ENCODE data around the gene PRR35. TPM values are rescaled to one million over a fixed set of nuclear protein-coding genes. Genes with fewer than 3 reads are reported as not detected.

The PRR35 gene
- total RNA-seq, 1 experiment from 2014 or later: 0.06 TPM

- DNase-seq (ENCODE audit: low read depth): no peak
Measured at GRCh38 chr16:578232-578869, 18.2 kb downstream of the PRR35 start.

GRCh38 chr16:578870-579405 lies 18.7 kb downstream of the PRR35 start:
- DNase-seq (ENCODE audit: low read depth): no peak

GRCh38 chr16:580141-580945 lies 20.1 kb downstream of the PRR35 start:
- no peak for DNase-seq (ENCODE audit: low read depth)

GRCh38 chr16:580946-581498 lies 20.8 kb downstream of the PRR35 start:
- no peak for DNase-seq (ENCODE audit: low read depth)

GRCh38 chr16:582218-582613 lies 22.0 kb downstream of the PRR35 start:
- DNase-seq (ENCODE audit: low read depth): no peak

GRCh38 chr16:582614-583331 lies 22.6 kb downstream of the PRR35 start:
- no peak for DNase-seq (ENCODE audit: low read depth)

- no peak for DNase-seq (ENCODE audit: low read depth)
Measured at GRCh38 chr16:583470-583814, 23.2 kb downstream of the PRR35 start.

- DNase-seq (ENCODE audit: low read depth): no peak
Measured at GRCh38 chr16:583815-584591, 23.8 kb downstream of the PRR35 start.

GRCh38 chr16:585351-585750 lies 25.2 kb downstream of the PRR35 start:
- DNase-seq (ENCODE audit: low read depth): no peak

GRCh38 chr16:586047-586644 lies 26.0 kb downstream of the PRR35 start:
- peak; percentile 37 for DNase-seq (ENCODE audit: low read depth)

GRCh38 chr16:586645-587590 lies 26.7 kb downstream of the PRR35 start:
- no peak for DNase-seq (ENCODE audit: low read depth)

- DNase-seq (ENCODE audit: low read depth): peak; percentile 51
Measured at GRCh38 chr16:588639-588888, 28.4 kb downstream of the PRR35 start.

- DNase-seq (ENCODE audit: low read depth): peak; percentile 90
Measured at GRCh38 chr16:588889-589657, 28.9 kb downstream of the PRR35 start.

- DNase-seq (ENCODE audit: low read depth): peak; percentile 95
Measured at GRCh38 chr16:589658-590187, 29.5 kb downstream of the PRR35 start, which contains the start of gene RAB40C. TSS of gene RAB40C (plus strand) at chr16:590066. CDS start at chr16:590292, 226 bp downstream.

GRCh38 chr16:590188-590814 lies 30.1 kb downstream of the PRR35 start:
- peak; percentile 20 for DNase-seq (ENCODE audit: low read depth)

- no peak for DNase-seq (ENCODE audit: low read depth)
Measured at GRCh38 chr16:590815-591200, 30.6 kb downstream of the PRR35 start.

GRCh38 chr16:591231-591630 lies 31.0 kb downstream of the PRR35 start:
- no peak for DNase-seq (ENCODE audit: low read depth)

GRCh38 chr16:591892-592517 lies 31.8 kb downstream of the PRR35 start:
- DNase-seq (ENCODE audit: low read depth): no peak
